ENCODE measurements around the gene NHSL1. TPM values are rescaled to one million over a fixed set of nuclear protein-coding genes. Genes with fewer than 3 reads are reported as not detected.

NHSL1 gene
- polyA plus RNA-seq, 3 donors, result 0.06 to 2.8 (median 0.51) TPM

- no peak overlapping the region for H3K4me2 ChIP-seq (replicated peaks; ENCODE audit: extremely low read depth, low read length, poor library complexity, severe bottlenecking)
- H2AFZ ChIP-seq (ENCODE audit: insufficient read depth, low read depth, low read length, poor library complexity, severe bottlenecking), result no peak overlapping the region
- no peak overlapping the region for H3K27ac Mint-ChIP-seq
- H3K9ac ChIP-seq (ENCODE audit: insufficient read depth, low read length, poor library complexity, severe bottlenecking), result no peak overlapping the region
- no peak overlapping the region for H3K4me3 Mint-ChIP-seq
- H3K27me3 ChIP-seq (ENCODE audit: control insufficient read depth in 2 of 2, insufficient read depth in 2 of 2, low read length in 2 of 2), result no peaks in the 10 kb centered on the region
- no peak for TF ChIP-seq CTCF (IDR thresholded peaks at IDR 0.05)
- peaks cover 0 to 2% (median 0%) of the 10 kb centered on the region in 7 donors for H3K9me3 Mint-ChIP-seq
- peaks cover 11% of the 10 kb centered on the region for H3K4me1 Mint-ChIP-seq
- no peaks in the 10 kb centered on the region for H3K79me2 ChIP-seq (ENCODE audit: insufficient read depth, low read length)
- H3K27me3 Mint-ChIP-seq (ENCODE audit: low read depth in 3 of 3), result peaks cover 0 to 4% (median 3%) of the 10 kb centered on the region in 3 donors
- H3K4me1 ChIP-seq (ENCODE audit: control insufficient read depth in 1 of 2, insufficient read depth in 2 of 2, low read length in 2 of 2), result peaks cover 0 to 5% of the 10 kb centered on the region in 2 donors
- H3K4me3 ChIP-seq (replicated peaks in 1 of 3; ENCODE audit: low read depth in 2 of 3, low read length in 3 of 3), result no peak overlapping the region
- no peaks in the 10 kb centered on the region for H3K9me3 ChIP-seq (replicated peaks in 1 of 2; ENCODE audit: control insufficient read depth in 1 of 2, insufficient read depth in 1 of 2, low read length in 2 of 2)
- no peak for DNase-seq
- no peaks in the 10 kb centered on the region for H3K36me3 ChIP-seq (replicated peaks in 1 of 2; ENCODE audit: control insufficient read depth in 1 of 2, insufficient read depth in 2 of 2, low read length in 2 of 2)
- no peaks in the 10 kb centered on the region for H3K36me3 Mint-ChIP-seq
- WGBS (ENCODE audit: insufficient coverage), result 73% methylated on average over 5 of the region's 6 CpGs
- no peak overlapping the region for H3K27ac ChIP-seq (ENCODE audit: low read depth in 1 of 2, low read length in 2 of 2)
- intact Hi-C loops (cut with micrococcal nuclease), result no loop called here
- H4K20me1 ChIP-seq (ENCODE audit: insufficient read depth, low read length), result no peaks in the 10 kb centered on the region
These were observed 42.7 kb upstream of the NHSL1 start for GRCh38 chr6:138541823-138542481.

GRCh38 chr6:138540468-138540867 is 41.2 kb upstream of the NHSL1 start:
- H3K9ac ChIP-seq (ENCODE audit: insufficient read depth, low read length, poor library complexity, severe bottlenecking), result no peak overlapping the region
- no peak overlapping the region for H3K4me2 ChIP-seq (replicated peaks; ENCODE audit: extremely low read depth, low read length, poor library complexity, severe bottlenecking)
- no peak overlapping the region for H3K27ac ChIP-seq (ENCODE audit: low read depth in 1 of 2, low read length in 2 of 2)
- DNase-seq, result no peak
- WGBS (ENCODE audit: insufficient coverage), result 100% methylated on average over 1 of the region's 4 CpGs
- no peaks in the 10 kb centered on the region for H3K27me3 ChIP-seq (ENCODE audit: control insufficient read depth in 2 of 2, insufficient read depth in 2 of 2, low read length in 2 of 2)
- TF ChIP-seq CTCF (IDR thresholded peaks at IDR 0.05), result no peak
- H3K36me3 ChIP-seq (replicated peaks in 1 of 2; ENCODE audit: control insufficient read depth in 1 of 2, insufficient read depth in 2 of 2, low read length in 2 of 2), result no peaks in the 10 kb centered on the region
- no peaks in the 10 kb centered on the region for H4K20me1 ChIP-seq (ENCODE audit: insufficient read depth, low read length)
- Mint-ChIP-seq H3K36me3 (no peaks in the 10 kb centered on the region), H3K9me3 (peaks cover 0 to 2% (median 0%) of the 10 kb centered on the region in 7 donors), H3K27me3 (ENCODE audit: low read depth in 3 of 3) (peaks cover 0 to 3% (median 0%) of the 10 kb centered on the region in 3 donors), H3K27ac (no peak overlapping the region), H3K4me3 (no peak overlapping the region), H3K4me1 (peaks cover 12% of the 10 kb centered on the region)
- H3K79me2 ChIP-seq (ENCODE audit: insufficient read depth, low read length), result no peaks in the 10 kb centered on the region
- H3K4me3 ChIP-seq (replicated peaks in 1 of 3; ENCODE audit: low read depth in 2 of 3, low read length in 3 of 3), result no peak overlapping the region
- H3K4me1 ChIP-seq (ENCODE audit: control insufficient read depth in 1 of 2, insufficient read depth in 2 of 2, low read length in 2 of 2), result peaks cover 0 to 6% of the 10 kb centered on the region in 2 donors
- intact Hi-C loops (cut with micrococcal nuclease), result no loop called here
- no peaks in the 10 kb centered on the region for H3K9me3 ChIP-seq (replicated peaks in 1 of 2; ENCODE audit: control insufficient read depth in 1 of 2, insufficient read depth in 1 of 2, low read length in 2 of 2)
- no peak overlapping the region for H2AFZ ChIP-seq (ENCODE audit: insufficient read depth, low read depth, low read length, poor library complexity, severe bottlenecking)
